IMR-90 (cell line): ENCODE data around the gene GPC6. TPM values are rescaled to one million over a fixed set of nuclear protein-coding genes. Genes with fewer than 3 reads are reported as not detected.

Experiments
- ATAC-seq: fragments of 200-7000 bp; cut with Tn5 transposase; 2 replicates; pipeline ENCODE4 v1.9.1; 2020; ENCODE audit warnings: low read depth, mild to moderate bottlenecking, moderate library complexity
- BruUV-seq: library from RNA; stranded (reverse); fragments of 400-500 nt; replicated peaks from 2 replicates; lab custom pipeline; 2021; lab: Mats Ljungman, UMichigan
- CTCF ChIA-PET: fragments of 300-600 bp; formaldehyde crosslinking; extraction: SDS; loops from one replicate; lab custom pipeline; 2021; ENCODE audit warnings: antibody characterized with exemption; lab: Yijun Ruan, JAX
- POLR2A ChIA-PET: fragments of 300-600 bp; sonication (Branson Sonifier 250); formaldehyde crosslinking; loops from one replicate; lab custom pipeline; 2022; ENCODE audit warnings: antibody characterized with exemption; ENCODE audit not compliant: unreplicated experiment; lab: Charles Lee
- DNase-seq: peaks from one replicate; pipeline ENCODE4 v3.0.0; 2013
- H2AFZ ChIP-seq: replicated peaks from 2 replicates; pipeline ENCODE3; 2013; ENCODE audit warnings: low read length, mild to moderate bottlenecking; ENCODE audit not compliant: poor library complexity
- H2AK5ac ChIP-seq: 2 replicates; pipeline ENCODE4 v1.6.1; 2013; ENCODE audit warnings: low read depth, low read length, inconsistent platforms
- H2AK9ac ChIP-seq: replicated peaks from 2 replicates; pipeline ENCODE3; 2013; ENCODE audit warnings: mild to moderate bottlenecking, low read depth, low read length, moderate library complexity; ENCODE audit not compliant: poor library complexity
- H2BK120ac ChIP-seq: 2 replicates; pipeline ENCODE4 v1.6.1; 2013; ENCODE audit warnings: low read depth, low read length, inconsistent platforms
- H2BK15ac ChIP-seq: 3 replicates; pipeline ENCODE4 v1.6.1; 2013; ENCODE audit warnings: low read depth, low read length, inconsistent platforms
- H2BK20ac ChIP-seq: 2 replicates; pipeline ENCODE4 v1.6.1; 2013; ENCODE audit warnings: low read depth, mild to moderate bottlenecking, inconsistent platforms, low read length, moderate library complexity
- H2BK5ac ChIP-seq: 2 replicates; pipeline ENCODE4 v1.6.1; 2013; ENCODE audit warnings: mild to moderate bottlenecking, low read depth, low read length, inconsistent platforms; ENCODE audit not compliant: poor library complexity, severe bottlenecking
- H3K14ac ChIP-seq: replicated peaks from 2 replicates; pipeline ENCODE4 v1.6.1; 2013; ENCODE audit warnings: low read depth, low read length, inconsistent platforms
- H3K18ac ChIP-seq: 2 replicates; pipeline ENCODE4 v1.6.1; 2013; ENCODE audit warnings: low read depth, low read length, control low read depth
- H3K23ac ChIP-seq: 2 replicates; pipeline ENCODE4 v1.6.1; 2013; ENCODE audit warnings: low read depth, low read length, inconsistent platforms
- H3K27ac ChIP-seq: 2 replicates; pipeline ENCODE4 v1.5.1; 2013; ENCODE audit warnings: mild to moderate bottlenecking, control low read depth, low read length; ENCODE audit not compliant: insufficient read depth
- H3K27me3 ChIP-seq: 2 replicates; pipeline ENCODE4 v1.6.1; 2013; ENCODE audit warnings: low read length; ENCODE audit not compliant: control insufficient read depth, insufficient read depth
- H3K36me3 ChIP-seq: 2 replicates; pipeline ENCODE4 v1.6.1; 2013; ENCODE audit warnings: low read length, mixed read lengths; ENCODE audit not compliant: control insufficient read depth, insufficient read depth
- H3K4ac ChIP-seq: 2 replicates; pipeline ENCODE4 v1.6.1; 2013; ENCODE audit warnings: low read depth, low read length, inconsistent platforms
- H3K4me1 ChIP-seq: 2 replicates; pipeline ENCODE4 v1.6.1; 2013; ENCODE audit warnings: low read length, mixed read lengths; ENCODE audit not compliant: control insufficient read depth, insufficient read depth
- H3K4me2 ChIP-seq: 2 replicates; pipeline ENCODE4 v1.6.1; 2013; ENCODE audit warnings: low read depth, mild to moderate bottlenecking, control low read depth, low read length, moderate library complexity
- H3K4me3 ChIP-seq: 2 replicates; pipeline ENCODE4 v1.5.1; 2013; ENCODE audit warnings: low read depth, mild to moderate bottlenecking, control low read depth, low read length, moderate library complexity; ENCODE audit not compliant: insufficient read depth
- H3K56ac ChIP-seq: 2 replicates; pipeline ENCODE4 v1.6.1; 2013; ENCODE audit warnings: low read length, inconsistent platforms; ENCODE audit not compliant: insufficient read depth; ENCODE audit errors: extremely low read depth
- H3K79me1 ChIP-seq, 2 experiments: 2 replicates each; pipeline ENCODE4 v1.6.1; 2013; ENCODE audit warnings: low read length in 2 of 2, inconsistent platforms in 1 of 2, low read depth in 1 of 2
- H3K9ac ChIP-seq: 2 replicates; pipeline ENCODE4 v1.6.1; 2013; ENCODE audit warnings: low read depth, low read length, control low read depth
- H3K9me1 ChIP-seq: 2 replicates; pipeline ENCODE4 v1.6.1; 2013; ENCODE audit warnings: low read length, inconsistent platforms; ENCODE audit not compliant: insufficient read depth
- H3K9me3 ChIP-seq: 2 replicates; pipeline ENCODE4 v1.6.1; 2013; ENCODE audit warnings: low read length; ENCODE audit not compliant: control insufficient read depth, insufficient read depth
- H4K20me1 ChIP-seq: 2 replicates; pipeline ENCODE4 v1.6.1; 2013; ENCODE audit warnings: low read length, inconsistent platforms; ENCODE audit not compliant: insufficient read depth
- H4K5ac ChIP-seq: 2 replicates; pipeline ENCODE4 v1.6.1; 2013; ENCODE audit warnings: mild to moderate bottlenecking, low read depth, low read length, control low read depth
- H4K8ac ChIP-seq, 2 experiments: 2 replicates each; pipeline ENCODE4 v1.6.1; 2013; ENCODE audit warnings: low read depth in 2 of 2, low read length in 2 of 2, control low read depth in 1 of 2, inconsistent platforms in 1 of 2
- H4K91ac ChIP-seq: 2 replicates; pipeline ENCODE4 v1.6.1; 2013; ENCODE audit warnings: low read depth, low read length, inconsistent platforms; ENCODE audit not compliant: insufficient read depth
- CEBPB ChIP-seq: IDR thresholded peaks from 2 replicates; pipeline ENCODE4 v1.6.1; 2012; ENCODE audit warnings: low read depth, low read length, improper control_type of control experiment
- CHD1 ChIP-seq: IDR thresholded peaks from 2 replicates; pipeline ENCODE4 v1.6.1; 2012; ENCODE audit warnings: low read depth, low read length, improper control_type of control experiment
- FOS ChIP-seq: fragments of 150-350 bp; IDR thresholded peaks from 2 replicates; pipeline ENCODE4 v1.6.1; 2016; ENCODE audit warnings: low read depth, low read length
- MAFK ChIP-seq: IDR thresholded peaks from 2 replicates; pipeline ENCODE4 v1.6.1; 2012; ENCODE audit warnings: low read depth, low read length, improper control_type of control experiment
- MXI1 ChIP-seq: IDR thresholded peaks from 2 replicates; pipeline ENCODE4 v1.6.1; 2012; ENCODE audit warnings: low read depth, mild to moderate bottlenecking, low read length, moderate library complexity, borderline replicate concordance
- NFE2L2 ChIP-seq: fragments of 150-350 bp; IDR thresholded peaks from 2 replicates; pipeline ENCODE4 v1.6.1; 2016; ENCODE audit warnings: low read depth, mild to moderate bottlenecking, low read length
- POLR2A ChIP-seq: IDR thresholded peaks from 2 replicates; pipeline ENCODE4 v1.6.1; 2012; ENCODE audit warnings: mild to moderate bottlenecking, low read depth, low read length
- RAD21 ChIP-seq: IDR thresholded peaks from 2 replicates; pipeline ENCODE4 v1.6.1; 2012; ENCODE audit warnings: low read length, improper control_type of control experiment
- RCOR1 ChIP-seq: IDR thresholded peaks from 2 replicates; pipeline ENCODE4 v1.6.1; 2012; ENCODE audit warnings: mild to moderate bottlenecking, low read length, improper control_type of control experiment; ENCODE audit not compliant: insufficient replicate concordance
- RFX5 ChIP-seq: IDR thresholded peaks from 2 replicates; pipeline ENCODE4 v1.8.0; 2012; ENCODE audit warnings: low read depth, mild to moderate bottlenecking, low read length, moderate library complexity
- WGBS, 2 experiments: methylation state at CpG; one replicate each; pipeline versions ENCODE4 v1.1.5 to v1.1.7; 2013; ENCODE audit warnings: missing lambda C conversion rate in 2 of 2; ENCODE audit not compliant: insufficient read length in 1 of 2; ENCODE audit errors: extremely low coverage in 2 of 2; 5-methylcytosine and 5-hydroxymethylcytosine counted together
- dilution Hi-C: fragments of 300-500 bp; cut with HindIII; formaldehyde crosslinking; loops from one replicate; pipeline ENCODE4 v1.14.3; 2018; ENCODE audit warnings: low sequenced_read_pairs; ENCODE audit not compliant: unreplicated experiment
- in situ Hi-C: fragments of 300-500 bp; cut with MboI; formaldehyde crosslinking; loops from 3 replicates; pipeline ENCODE4 v1.14.3; 2019; ENCODE audit warnings: low sequenced_read_pairs, inconsistent platforms, mixed read lengths
- intact Hi-C: fragments of 100-400 bp; cut with micrococcal nuclease; formaldehyde crosslinking; loops from 2 replicates; pipeline ENCODE4 v1.10.0; 2022
- polyA plus RNA-seq, 3 experiments: library from polyadenylated mRNA; depleted of rRNA; stranded (reverse); fragments of >200 nt; gene quantifications; 2 replicates each; pipeline ENCODE4 v1.2.3, GENCODE V29; 2012; ENCODE audit warnings: low replicate concordance in 1 of 3
- total RNA-seq: library from RNA; depleted of rRNA; stranded (reverse); fragments of >200 nt; gene quantifications from 2 replicates; pipeline ENCODE4 v1.2.3, GENCODE V29; 2012
- TF ChIP-seq, protein P1 (sequence below): fragments of 150-350 bp; IDR thresholded peaks from 2 replicates; pipeline ENCODE4 v1.6.1; 2017; ENCODE audit warnings: mild to moderate bottlenecking, antibody characterized with exemption, low read length, low read depth
- TF ChIP-seq, protein P2 (sequence below): conservative IDR thresholded peaks from 2 replicates; pipeline ENCODE4 v1.5.1; 2012; ENCODE audit warnings: mild to moderate bottlenecking, low read depth, low read length, improper control_type of control experiment

The GPC6 gene
- total and polyA plus RNA-seq, 2 of the 4 experiments (the other 2 are of a cell fraction) = 14.9 to 39.4 TPM

DNA sequence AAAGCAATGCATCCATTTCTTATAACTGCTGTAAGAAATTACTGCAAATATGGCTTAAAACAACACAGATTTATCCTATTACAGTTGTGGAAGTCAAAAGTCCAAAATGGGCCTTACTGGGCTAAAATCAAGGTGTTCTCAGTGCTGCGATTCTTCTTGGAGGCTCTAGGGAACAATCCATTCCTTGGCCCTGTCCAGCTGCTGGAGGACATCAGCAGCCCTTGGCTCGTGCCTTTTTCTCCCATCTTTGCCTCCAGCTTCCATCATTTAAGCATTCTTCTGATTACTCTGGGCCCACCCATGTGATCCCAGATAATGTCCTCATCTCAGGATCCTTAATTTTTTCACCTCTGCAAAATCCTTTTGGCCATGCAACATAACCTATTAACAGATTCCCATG is 645.8 kb downstream of the GPC6 start (continued):
- TF ChIP-seq NFE2L2 = no peak
- TF ChIP-seq POLR2A = no peak

DNA sequence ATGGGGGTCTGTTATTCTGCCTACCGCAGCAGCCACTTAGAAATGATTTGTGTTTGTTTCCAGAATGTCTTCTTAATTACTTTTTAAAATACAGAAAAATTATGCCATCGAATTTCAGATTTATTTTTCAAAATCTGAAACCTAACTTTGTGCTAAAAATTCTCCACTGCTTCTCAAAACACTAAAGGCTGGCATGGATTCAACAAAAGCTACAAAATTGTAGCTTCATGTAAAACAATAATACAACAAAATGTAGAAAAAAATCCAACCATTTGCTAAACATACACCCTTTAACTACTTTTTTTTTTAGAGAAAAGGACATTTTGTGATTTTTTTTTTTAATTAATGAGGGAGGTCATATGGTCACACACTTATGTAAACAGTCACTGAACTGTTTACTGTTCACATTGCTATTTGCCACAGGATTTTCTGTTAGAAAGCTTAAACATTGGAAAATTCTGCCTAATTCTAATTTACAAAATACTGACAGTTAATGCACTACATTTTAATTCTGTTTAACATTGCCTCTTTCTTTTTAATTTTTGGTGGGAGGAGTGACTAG is 646.3 kb downstream of the GPC6 start:
- H2AK5ac ChIP-seq = no peak overlapping the region
- TF ChIP-seq, protein P1, sequence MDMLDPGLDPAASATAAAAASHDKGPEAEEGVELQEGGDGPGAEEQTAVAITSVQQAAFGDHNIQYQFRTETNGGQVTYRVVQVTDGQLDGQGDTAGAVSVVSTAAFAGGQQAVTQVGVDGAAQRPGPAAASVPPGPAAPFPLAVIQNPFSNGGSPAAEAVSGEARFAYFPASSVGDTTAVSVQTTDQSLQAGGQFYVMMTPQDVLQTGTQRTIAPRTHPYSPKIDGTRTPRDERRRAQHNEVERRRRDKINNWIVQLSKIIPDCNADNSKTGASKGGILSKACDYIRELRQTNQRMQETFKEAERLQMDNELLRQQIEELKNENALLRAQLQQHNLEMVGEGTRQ = no peak
- TF ChIP-seq CHD1 = no peak
- TF ChIP-seq NFE2L2 = no peak
- TF ChIP-seq POLR2A = no peak
- no peak for TF ChIP-seq RFX5
- TF ChIP-seq RCOR1 = no peak
- TF ChIP-seq, protein P2, sequence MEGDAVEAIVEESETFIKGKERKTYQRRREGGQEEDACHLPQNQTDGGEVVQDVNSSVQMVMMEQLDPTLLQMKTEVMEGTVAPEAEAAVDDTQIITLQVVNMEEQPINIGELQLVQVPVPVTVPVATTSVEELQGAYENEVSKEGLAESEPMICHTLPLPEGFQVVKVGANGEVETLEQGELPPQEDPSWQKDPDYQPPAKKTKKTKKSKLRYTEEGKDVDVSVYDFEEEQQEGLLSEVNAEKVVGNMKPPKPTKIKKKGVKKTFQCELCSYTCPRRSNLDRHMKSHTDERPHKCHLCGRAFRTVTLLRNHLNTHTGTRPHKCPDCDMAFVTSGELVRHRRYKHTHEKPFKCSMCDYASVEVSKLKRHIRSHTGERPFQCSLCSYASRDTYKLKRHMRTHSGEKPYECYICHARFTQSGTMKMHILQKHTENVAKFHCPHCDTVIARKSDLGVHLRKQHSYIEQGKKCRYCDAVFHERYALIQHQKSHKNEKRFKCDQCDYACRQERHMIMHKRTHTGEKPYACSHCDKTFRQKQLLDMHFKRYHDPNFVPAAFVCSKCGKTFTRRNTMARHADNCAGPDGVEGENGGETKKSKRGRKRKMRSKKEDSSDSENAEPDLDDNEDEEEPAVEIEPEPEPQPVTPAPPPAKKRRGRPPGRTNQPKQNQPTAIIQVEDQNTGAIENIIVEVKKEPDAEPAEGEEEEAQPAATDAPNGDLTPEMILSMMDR = no peak
- no peak for TF ChIP-seq MXI1
- no peak for TF ChIP-seq CEBPB
- no peak for TF ChIP-seq RAD21
- no peak for TF ChIP-seq MAFK
- TF ChIP-seq FOS = no peak
- dilution Hi-C loops (no loop called here), in situ Hi-C loops (no loop called here), intact Hi-C loops (no loop called here)
- no TSS peak for BruUV-seq
- no peak overlapping the region for H2AK9ac ChIP-seq
- H2BK120ac ChIP-seq = no peak overlapping the region
- no peak overlapping the region for H2BK5ac ChIP-seq
- CTCF ChIA-PET = interaction anchor here (0.6 to 1.1 kb wide), 2 partner anchors 9 to 177 kb away, joined by 4 to 7 read pairs; no protein-coding TSS in a partner anchor
- no peaks in the 10 kb centered on the region for H3K27me3 ChIP-seq
- no peak overlapping the region for H3K56ac ChIP-seq
- no peak overlapping the region for H2BK20ac ChIP-seq
- H3K9me1 ChIP-seq = no peaks in the 10 kb centered on the region
- no peaks in the 10 kb centered on the region for H4K20me1 ChIP-seq
- no peak overlapping the region for H3K27ac ChIP-seq
- H3K4me1 ChIP-seq = peaks cover 5% of the 10 kb centered on the region
- no peak overlapping the region for H3K14ac ChIP-seq
- H2BK15ac ChIP-seq = no peak overlapping the region
- no peak overlapping the region for H4K8ac ChIP-seq
- no peak overlapping the region for H3K18ac ChIP-seq
- H2AFZ ChIP-seq = no peak overlapping the region
- H3K9me3 ChIP-seq = no peaks in the 10 kb centered on the region
- no peak overlapping the region for H4K5ac ChIP-seq
- peaks cover 0 to 14% of the 10 kb centered on the region in 2 experiments; a peak in 1 of 4 replicates for H3K79me1 ChIP-seq
- no peak overlapping the region for H3K9ac ChIP-seq
- WGBS, 2 experiments = no CpG with 5 or more reads among the region's 2 CpGs
- POLR2A ChIA-PET = no interaction called here
- no peak overlapping the region for H3K23ac ChIP-seq
- no peaks in the 10 kb centered on the region for H3K36me3 ChIP-seq
- H3K4ac ChIP-seq = no peak overlapping the region
- no peak overlapping the region for H3K4me3 ChIP-seq
- ATAC-seq = no peak; the same call in 1 of the 2 replicates
- DNase-seq = no peak
- H3K4me2 ChIP-seq = no peak overlapping the region
- H4K91ac ChIP-seq = no peak overlapping the region
